ENCODE results near the gene PTH2.

Gene PTH2

DNA sequence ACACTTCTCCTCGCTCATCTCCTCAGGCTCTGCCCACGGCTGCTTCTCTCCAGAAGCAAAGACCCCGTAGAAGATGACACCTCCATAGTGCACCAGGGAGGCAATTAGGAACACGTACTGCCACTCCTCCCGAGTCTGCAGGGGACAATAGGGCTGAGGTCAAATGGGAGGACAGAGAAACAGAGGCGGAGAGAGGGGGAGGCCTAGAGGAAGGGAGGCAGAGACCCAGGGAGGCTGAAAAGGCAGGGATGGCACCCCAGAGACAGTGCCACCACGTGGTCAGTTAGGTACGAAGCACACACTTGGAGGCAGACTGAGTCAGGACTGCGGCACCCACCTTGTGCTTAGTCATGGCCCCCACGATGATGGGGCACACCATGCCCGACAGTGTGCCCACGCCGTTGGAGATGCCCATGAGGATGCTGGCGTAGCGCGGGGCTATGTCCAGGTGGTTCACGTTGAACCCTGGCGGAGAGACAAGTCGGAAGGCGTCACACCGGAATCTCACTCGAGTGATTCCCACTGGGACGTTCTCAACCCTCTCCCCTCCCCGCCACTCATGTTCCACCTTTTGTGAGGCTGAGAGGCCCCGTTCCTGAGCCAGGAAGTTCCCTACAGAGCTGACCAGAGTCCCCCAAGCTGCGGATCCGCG is 7.6 kb upstream of the PTH2 start:
- DNase-seq (ENCODE audit: low read depth), result no peak

DNA sequence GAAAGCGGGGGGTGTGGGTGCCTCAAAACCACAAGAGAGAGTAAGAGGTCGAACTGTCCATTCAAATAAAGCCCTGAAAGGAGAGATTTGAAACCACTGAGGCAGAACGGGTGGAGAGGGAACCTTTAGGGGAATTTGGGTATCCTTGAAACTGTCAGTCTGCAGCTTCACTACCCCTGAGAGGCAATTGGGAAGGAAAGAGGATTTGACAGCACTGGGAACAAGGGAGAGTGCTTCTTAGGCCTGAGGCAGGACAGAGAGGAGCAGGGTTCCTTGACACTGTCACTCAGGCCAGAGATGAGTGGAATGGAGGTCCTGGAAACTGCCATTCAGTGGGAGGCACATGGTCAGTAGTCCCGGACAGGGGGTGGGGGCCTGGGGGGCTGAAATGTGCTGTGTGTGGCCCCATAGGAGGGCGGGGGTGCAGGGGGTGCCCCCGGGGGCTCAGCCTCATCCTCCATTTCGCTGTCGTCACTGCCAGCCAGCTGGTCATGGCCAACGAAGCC is 7.0 kb upstream of the PTH2 start:
- DNase-seq (ENCODE audit: low read depth), result no peak

- no peak for DNase-seq (ENCODE audit: low read depth)
Measured at GRCh38 chr19:49428547-49429451, 5.6 kb upstream of the PTH2 start.

GRCh38 chr19:49427855-49428546 is 4.8 kb upstream of the PTH2 start:
- no peak for DNase-seq (ENCODE audit: low read depth)

DNA sequence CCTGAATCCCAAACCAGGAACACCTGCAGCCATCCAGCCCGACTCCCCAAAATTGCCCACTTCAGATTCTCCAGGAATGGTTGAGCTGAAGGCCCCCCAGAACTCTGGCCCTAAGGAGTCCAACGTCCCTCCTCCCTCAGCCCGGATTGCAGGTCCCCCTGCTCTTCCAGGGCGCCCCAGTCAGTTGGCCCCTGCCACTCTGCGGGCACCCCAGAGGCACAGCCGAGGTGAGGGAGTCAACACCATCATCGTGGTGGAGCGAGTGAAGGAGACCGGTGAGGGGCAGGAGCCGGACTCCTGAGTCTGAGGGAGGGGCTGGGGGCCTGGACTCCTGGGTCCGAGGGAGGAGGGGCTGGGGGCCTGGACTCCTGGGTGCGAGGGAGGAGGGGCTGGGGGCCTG is 4.1 kb upstream of the PTH2 start:
- no peak for DNase-seq (ENCODE audit: low read depth)

DNA sequence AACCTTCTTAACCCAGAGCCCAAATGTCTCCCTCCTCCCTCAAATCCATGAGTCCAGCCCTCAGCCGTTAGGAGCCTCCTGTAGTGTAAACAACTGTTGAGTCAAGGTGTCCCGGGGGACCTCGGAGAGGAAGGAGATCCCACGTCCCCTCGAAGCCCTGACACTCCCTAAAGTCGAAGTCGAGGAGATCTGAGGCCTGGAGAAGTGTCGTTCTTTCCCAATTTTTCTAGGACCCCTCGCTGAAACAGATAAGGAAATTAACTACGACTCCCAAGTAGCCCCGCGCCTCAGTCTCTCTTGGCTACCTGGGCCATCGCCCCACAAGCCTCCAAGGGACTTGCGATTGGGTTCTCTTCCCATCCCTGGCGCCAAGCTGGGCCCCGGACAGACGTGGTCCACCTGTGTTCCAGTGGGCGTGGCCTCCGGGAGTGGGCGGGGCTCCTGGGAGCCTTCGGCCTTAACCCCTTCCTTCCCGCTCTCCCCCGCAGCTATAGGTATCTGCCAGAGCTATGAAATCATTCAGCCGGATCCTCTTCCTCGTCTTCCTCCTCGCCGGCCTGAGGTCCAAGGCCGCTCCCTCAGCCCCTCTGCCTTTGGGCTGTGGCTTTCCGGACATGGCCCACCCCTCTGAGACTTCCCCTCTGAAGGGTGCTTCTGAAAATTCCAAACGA is 2.8 kb upstream of the PTH2 start:
- DNase-seq (ENCODE audit: low read depth), result no peak

- no peak for DNase-seq (ENCODE audit: low read depth)
Measured at GRCh38 chr19:49425178-49425577, 1.9 kb upstream of the PTH2 start, which contains the start of gene GFY. TSS of gene GFY (plus strand) at chr19:49425388. CDS start at chr19:49426431, 1,043 bp downstream.

DNA sequence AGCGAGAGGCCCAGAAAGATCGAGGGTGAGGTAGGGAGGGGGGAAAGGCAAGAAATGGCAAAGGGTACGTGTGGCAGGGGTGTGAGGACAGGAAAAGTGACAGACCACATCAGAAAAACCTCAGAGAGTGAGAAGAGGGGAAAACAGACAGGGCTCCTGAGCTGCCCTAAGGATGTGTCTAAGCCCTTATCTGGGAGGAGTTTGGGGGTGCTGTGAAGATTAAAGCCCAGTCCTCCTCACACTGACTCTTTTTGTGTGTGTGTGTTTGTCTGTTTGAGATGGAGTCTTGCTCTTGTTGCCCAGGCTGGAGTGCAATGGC is 703 bp upstream of the PTH2 start:
- no peak for DNase-seq (ENCODE audit: low read depth)

GRCh38 chr19:49422407-49423070 is 702 bp downstream of the PTH2 start:
- peak; percentile 55 for DNase-seq (ENCODE audit: low read depth)

GRCh38 chr19:49421878-49422202 is 1.4 kb downstream of the PTH2 start:
- DNase-seq (ENCODE audit: low read depth), result no peak

DNA sequence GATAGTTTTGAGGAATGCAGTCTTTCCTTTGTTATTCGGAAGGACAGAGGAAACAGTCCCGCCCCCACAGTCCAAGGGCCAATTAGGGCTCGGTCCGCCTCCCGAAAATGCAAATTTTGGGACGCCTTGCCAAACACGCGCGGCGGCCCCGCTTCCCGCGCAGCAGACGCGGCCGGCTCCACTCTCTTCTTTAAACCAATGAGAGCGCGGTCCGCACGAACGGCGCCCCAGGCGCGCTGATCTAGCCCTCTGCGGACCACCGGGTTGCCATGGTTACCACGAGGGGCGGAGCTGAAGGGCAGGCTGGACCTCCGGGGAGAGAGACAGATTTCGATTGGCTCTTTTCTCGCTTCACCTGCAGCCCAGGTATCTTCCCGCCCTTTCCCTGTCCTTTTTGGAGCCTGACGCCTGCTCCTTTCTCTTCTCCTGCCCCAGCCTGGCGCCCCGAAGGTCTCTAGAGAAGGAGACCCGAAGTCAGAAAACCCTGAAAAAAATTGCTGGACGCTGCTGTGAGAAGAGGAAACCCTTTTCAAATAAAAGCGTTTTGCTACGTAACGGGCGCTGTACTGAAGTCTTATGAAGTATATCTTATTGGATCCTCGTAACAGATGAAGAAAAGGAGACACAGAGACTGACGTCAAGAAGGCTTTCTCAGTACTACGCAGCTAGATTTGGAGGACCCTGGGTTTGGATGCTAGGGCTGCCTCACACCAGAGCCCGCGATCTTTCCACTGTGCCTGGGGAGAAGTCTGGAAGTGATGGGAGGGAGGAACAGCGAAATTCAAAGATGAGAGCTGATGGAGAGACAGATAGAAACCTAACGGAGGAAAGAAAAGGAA is 2.0 kb downstream of the PTH2 start:
- DNase-seq (ENCODE audit: low read depth), result peak; percentile 54

DNA sequence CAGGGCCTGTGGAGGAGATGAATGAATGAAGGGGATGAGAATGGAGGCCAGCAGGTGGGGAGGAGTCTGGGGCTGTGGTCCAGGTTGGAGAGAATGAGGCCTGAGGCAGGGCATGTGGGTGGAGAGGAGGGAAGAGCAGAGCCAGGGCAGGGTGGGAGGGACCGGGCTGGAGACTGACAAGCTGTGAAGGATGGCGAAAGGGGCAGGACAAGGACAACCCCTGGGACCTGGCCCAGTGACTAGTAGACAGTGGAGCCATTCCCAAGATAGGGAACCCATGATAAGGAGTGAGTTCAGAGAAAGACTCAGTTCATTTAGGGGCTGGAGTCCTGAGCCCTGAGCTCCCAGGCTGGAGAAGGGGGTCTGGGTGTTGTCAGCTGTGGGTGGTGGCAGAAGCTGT is 3.0 kb downstream of the PTH2 start:
- DNase-seq (ENCODE audit: low read depth), result no peak

DNA sequence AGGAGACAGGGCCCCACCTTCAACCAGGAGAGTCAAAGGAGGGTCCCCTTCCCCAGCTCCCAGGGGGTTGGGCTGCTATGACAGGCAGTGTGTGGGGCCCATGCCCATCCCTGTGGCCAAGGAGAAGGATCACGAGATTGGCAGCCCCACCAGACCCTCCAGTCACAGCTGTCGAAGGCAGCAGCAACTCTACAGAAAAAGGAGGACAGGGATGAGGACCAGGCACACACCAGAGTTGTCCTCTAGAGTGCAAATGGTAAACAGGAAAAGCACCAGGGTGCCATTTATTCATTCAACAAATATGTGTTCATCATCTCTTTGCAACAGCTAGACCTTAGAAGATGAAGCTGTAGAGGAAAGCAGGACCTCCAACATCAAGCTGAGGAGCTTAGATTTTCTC is 4.1 kb downstream of the PTH2 start:
- DNase-seq (ENCODE audit: low read depth), result no peak

GRCh38 chr19:49418511-49418910 is 4.7 kb downstream of the PTH2 start:
- no peak for DNase-seq (ENCODE audit: low read depth)

- no peak for DNase-seq (ENCODE audit: low read depth)
Measured at GRCh38 chr19:49417088-49417487, 6.2 kb downstream of the PTH2 start.

- no peak for DNase-seq (ENCODE audit: low read depth)
Measured at GRCh38 chr19:49415810-49416200, 7.4 kb downstream of the PTH2 start.

DNA sequence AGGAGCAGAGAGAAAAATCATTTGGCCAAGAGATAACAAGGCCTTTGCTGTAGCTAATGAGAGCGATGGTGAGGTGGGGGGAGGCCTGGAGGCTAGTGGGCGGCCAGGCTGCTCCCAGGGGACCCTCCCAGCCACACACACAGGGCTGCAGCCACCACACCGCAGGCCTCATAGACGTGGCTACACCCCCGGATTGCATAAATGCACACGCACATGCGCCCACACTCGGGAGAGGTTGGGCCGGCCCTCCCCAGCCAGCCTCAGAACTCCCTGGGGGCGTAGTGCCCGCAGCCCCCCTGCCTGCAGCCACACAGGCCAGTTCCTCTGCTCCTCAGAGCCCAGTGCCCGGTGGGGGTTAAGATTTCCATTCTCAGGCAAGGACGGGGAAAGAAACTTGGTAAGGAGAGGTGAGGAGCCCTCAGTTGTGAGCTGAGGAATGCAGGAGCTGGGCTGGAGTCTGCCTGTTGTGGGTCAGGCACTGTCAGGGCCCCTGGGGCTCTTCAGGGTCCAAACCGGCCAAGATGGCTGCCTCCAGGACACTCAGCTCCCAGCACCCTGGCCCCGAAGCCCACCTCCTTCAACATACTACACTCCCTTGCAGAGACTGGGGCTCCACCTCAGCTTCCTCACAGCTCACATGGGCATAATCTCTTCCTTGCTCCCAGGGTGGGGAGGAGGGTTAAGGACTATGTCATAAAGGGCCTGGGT is 8.0 kb downstream of the PTH2 start:
- no peak for DNase-seq (ENCODE audit: low read depth)

GRCh38 chr19:49414256-49414655 is 9.0 kb downstream of the PTH2 start:
- DNase-seq (ENCODE audit: low read depth), result no peak

GRCh38 chr19:49413348-49413747 is 9.9 kb downstream of the PTH2 start:
- no peak for DNase-seq (ENCODE audit: low read depth)

GRCh38 chr19:49411681-49412326 is 11.4 kb downstream of the PTH2 start:
- DNase-seq (ENCODE audit: low read depth), result no peak

Measured in activated T-cell treated with anti-CD3 and anti-CD28 coated beads for 48 hours (primary cell).